Astrocyte of the cerebellum (primary cell): ENCODE data around the gene BCCIP.

Experiments
- DNase-seq: peaks from one replicate; pipeline ENCODE4 v3.0.0-alpha.2; 2011; ENCODE audit warnings: low read depth
- H3K4me3 ChIP-seq: 2 replicates; pipeline ENCODE4 v1.5.1; 2011; ENCODE audit warnings: mild to moderate bottlenecking, low read depth, low read length, moderate library complexity
- CTCF ChIP-seq: IDR thresholded peaks from 2 replicates; pipeline ENCODE4 v1.5.1; 2012; ENCODE audit warnings: low read length, low read depth, moderate library complexity, mild to moderate bottlenecking; ENCODE audit errors: missing control alignments
- in situ Hi-C: cut with HindIII; loops from 2 replicates; pipeline ENCODE4 v1.10.0; 2017; ENCODE audit warnings: low sequenced_read_pairs

BCCIP gene

GRCh38 chr10:125822878-125823662 is at the start of gene BCCIP, which contains the start of gene UROS:
BCCIP (plus strand) TSS chr10:125823546; CDS start chr10:125823558, 12 bp downstream.
UROS (minus strand) TSS chr10:125823258; CDS start chr10:125816499, 6,759 bp downstream.
- TF ChIP-seq CTCF = no peak
- peak; percentile 75 for DNase-seq
- in situ Hi-C loops = no loop called here
- H3K4me3 ChIP-seq = peak within 1 kb of the TSS; percentile 64

- no peak for TF ChIP-seq CTCF
- no peak overlapping the region for H3K4me3 ChIP-seq
- DNase-seq = no peak
- in situ Hi-C loops = no loop called here
Measured at GRCh38 chr10:125773687-125774543, 49.4 kb upstream of the BCCIP start.

GRCh38 chr10:125774581-125775191 is 48.7 kb upstream of the BCCIP start:
- no peak for TF ChIP-seq CTCF
- no peak overlapping the region for H3K4me3 ChIP-seq
- DNase-seq = no peak
- in situ Hi-C loops = no loop called here

- no peak within 1 kb of the TSS for H3K4me3 ChIP-seq
- no peak for DNase-seq
- TF ChIP-seq CTCF = no peak
- in situ Hi-C loops = no loop called here
Measured at GRCh38 chr10:125775491-125776106, 47.7 kb upstream of the BCCIP start, which contains the start of gene MMP21. MMP21 (minus strand) TSS chr10:125775821; CDS start chr10:125775821, 0 bp downstream.

GRCh38 chr10:125777806-125778205 is 45.5 kb upstream of the BCCIP start:
- H3K4me3 ChIP-seq = no peak overlapping the region
- no peak for DNase-seq
- in situ Hi-C loops = no loop called here
- no peak for TF ChIP-seq CTCF

GRCh38 chr10:125778556-125778955 is 44.8 kb upstream of the BCCIP start:
- in situ Hi-C loops = no loop called here
- no peak for TF ChIP-seq CTCF
- H3K4me3 ChIP-seq = no peak overlapping the region
- DNase-seq = no peak
